ENCODE measurements around the gene WASHC4.

DNA sequence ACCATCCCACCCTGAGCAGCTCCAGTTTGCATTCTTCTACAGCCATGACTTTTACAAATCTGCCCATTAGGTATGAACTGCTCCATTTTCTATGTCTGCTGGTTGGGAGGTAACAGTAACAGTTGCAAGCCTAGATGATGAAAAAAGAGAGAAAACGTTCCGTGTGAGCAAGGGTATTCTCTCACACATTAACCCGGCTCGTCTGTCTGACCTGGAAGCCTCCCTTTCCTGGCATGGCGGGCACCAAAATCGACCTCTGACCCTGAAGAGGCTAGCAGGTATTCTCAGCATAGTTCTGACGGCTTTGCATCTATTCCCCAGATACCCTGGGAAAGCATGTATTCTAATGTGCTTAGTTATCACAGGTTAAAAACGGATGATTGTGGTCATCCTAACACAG lies 96.6 kb downstream of the WASHC4 start:
- no peak for TF ChIP-seq JUND (IDR thresholded peaks at IDR 0.05)
- TF ChIP-seq ZBTB33 (IDR thresholded peaks at IDR 0.05; ENCODE audit: borderline replicate concordance, low read depth): no peak
- no peak for TF ChIP-seq REST (IDR thresholded peaks at IDR 0.05; ENCODE audit: low read depth, low read length)
- no peak for TF ChIP-seq CTCF (IDR thresholded peaks at IDR 0.05)
- no peak for TF ChIP-seq PBX3 (IDR thresholded peaks at IDR 0.05)
- no peak for TF ChIP-seq NFIC (IDR thresholded peaks at IDR 0.05; ENCODE audit: borderline replicate concordance)
- TF ChIP-seq RAD21 (IDR thresholded peaks at IDR 0.05; ENCODE audit: low read length): no peak
- TF ChIP-seq YY1 (IDR thresholded peaks at IDR 0.05; ENCODE audit: low read depth): no peak
- TF ChIP-seq, protein P1, sequence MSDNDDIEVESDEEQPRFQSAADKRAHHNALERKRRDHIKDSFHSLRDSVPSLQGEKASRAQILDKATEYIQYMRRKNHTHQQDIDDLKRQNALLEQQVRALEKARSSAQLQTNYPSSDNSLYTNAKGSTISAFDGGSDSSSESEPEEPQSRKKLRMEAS (IDR thresholded peaks at IDR 0.05; ENCODE audit: low read depth): no peak
- no peak for TF ChIP-seq GABPA (IDR thresholded peaks at IDR 0.05; ENCODE audit: low read depth)

Measured in SK-N-SH (cell line).